ENCODE results near the gene CREG1. TPM values are rescaled to one million over a fixed set of nuclear protein-coding genes. Genes with fewer than 3 reads are reported as not detected.

Gene CREG1
- total RNA-seq, 1 donor from 2014 or later, result 36.0 TPM

DNA sequence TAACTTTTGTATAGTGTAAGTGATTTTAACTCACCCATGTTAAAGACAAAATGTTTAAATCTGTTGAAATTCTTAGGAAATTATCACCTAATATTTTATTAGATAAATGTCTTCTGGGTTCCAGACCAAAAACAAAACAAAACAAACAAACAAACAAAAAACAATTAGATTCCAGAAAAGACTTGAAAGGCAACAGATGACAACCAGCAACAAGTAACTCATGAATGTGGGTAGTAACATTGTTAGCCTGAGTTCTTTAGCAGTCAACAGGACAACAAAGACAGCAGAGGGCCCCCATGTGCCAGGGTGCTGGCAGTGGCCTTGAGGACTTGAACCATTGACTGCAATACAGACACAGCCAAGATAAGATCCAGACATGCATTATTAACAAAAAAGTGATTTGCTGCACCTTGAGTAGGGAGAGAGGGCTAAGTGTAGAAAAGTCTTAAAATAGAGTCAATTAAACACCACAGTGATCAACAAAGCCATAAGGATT is 32.8 kb downstream of the CREG1 start:
- Mint-ChIP-seq H3K36me3 (ENCODE audit: low read depth, unreplicated experiment) (no peaks in the 10 kb centered on the region), H3K9me3 (ENCODE audit: unreplicated experiment) (peaks cover 7% of the 10 kb centered on the region), H3K27me3 (ENCODE audit: low read depth, unreplicated experiment) (peaks cover 28% of the 10 kb centered on the region), H3K27ac (ENCODE audit: unreplicated experiment) (no peak overlapping the region), H3K4me1 (ENCODE audit: low read depth, unreplicated experiment) (no peaks in the 10 kb centered on the region), H3K4me3 (ENCODE audit: unreplicated experiment) (no peak overlapping the region)
- Histone ChIP-seq H3K79me2 (ENCODE audit: insufficient read depth, low read length) (no peaks in the 10 kb centered on the region), H3K36me3 (ENCODE audit: insufficient read depth, low read length) (no peaks in the 10 kb centered on the region), H3K4me2 (ENCODE audit: low read length) (no peak overlapping the region), H2AFZ (ENCODE audit: low read depth, low read length) (no peak overlapping the region), H3K4me3 (ENCODE audit: insufficient read depth, low read depth, low read length) (no peak overlapping the region), H3K9me3 (ENCODE audit: insufficient read depth, low read depth, low read length) (no peaks in the 10 kb centered on the region), H3K9ac (ENCODE audit: low read length) (no peak overlapping the region), H3K4me1 (ENCODE audit: insufficient read depth, low read length) (no peaks in the 10 kb centered on the region), H3K27ac (ENCODE audit: low read depth, low read length) (no peak overlapping the region), H3K27me3 (ENCODE audit: insufficient read depth, low read length) (peaks cover 2% of the 10 kb centered on the region), H4K20me1 (ENCODE audit: insufficient read depth, low read length) (no peaks in the 10 kb centered on the region)
- no peak for DNase-seq (ENCODE audit: low read depth)
- TF ChIP-seq CTCF (IDR thresholded peaks at IDR 0.05; ENCODE audit: insufficient read depth, low read depth, low read length) (no peak), EZH2 (IDR thresholded peaks at IDR 0.05; ENCODE audit: insufficient read depth, low read length) (no peak)
- no peak for FAIRE-seq

- H2AFZ ChIP-seq (ENCODE audit: low read depth, low read length), result no peak within 1 kb of the TSS
- no peak for FAIRE-seq
- H3K27me3 Mint-ChIP-seq (ENCODE audit: low read depth, unreplicated experiment), result peaks cover 20% of the 10 kb centered on the region
Measured at GRCh38 chr1:167518331-167518700, 35.2 kb downstream of the CREG1 start, which contains the start of gene CD247. CD247 (minus strand) TSS chr1:167518529; CDS start chr1:167518465, 64 bp downstream.

More at GRCh38 chr1:167518331-167518700, 35.2 kb downstream of the CREG1 start, which contains the start of gene CD247:
- Histone ChIP-seq H3K9ac (ENCODE audit: low read length) (no peak within 1 kb of the TSS), H3K4me2 (ENCODE audit: low read length) (no peak within 1 kb of the TSS), H3K79me2 (ENCODE audit: insufficient read depth, low read length) (no peaks in the 10 kb centered on the region), H3K9me3 (ENCODE audit: insufficient read depth, low read depth, low read length) (no peaks in the 10 kb centered on the region), H3K27ac (ENCODE audit: low read depth, low read length) (no peak within 1 kb of the TSS), H4K20me1 (ENCODE audit: insufficient read depth, low read length) (no peaks in the 10 kb centered on the region), H3K4me1 (ENCODE audit: insufficient read depth, low read length) (no peaks in the 10 kb centered on the region), H3K27me3 (ENCODE audit: insufficient read depth, low read length) (peaks cover 2% of the 10 kb centered on the region), H3K36me3 (ENCODE audit: insufficient read depth, low read length) (no peaks in the 10 kb centered on the region), H3K4me3 (ENCODE audit: insufficient read depth, low read depth, low read length) (no peak within 1 kb of the TSS)
- DNase-seq (ENCODE audit: low read depth), result no peak
- no peaks in the 10 kb centered on the region for H3K4me1 Mint-ChIP-seq (ENCODE audit: low read depth, unreplicated experiment)
- H3K9me3 Mint-ChIP-seq (ENCODE audit: unreplicated experiment), result peaks cover 4% of the 10 kb centered on the region
- H3K4me3 Mint-ChIP-seq (ENCODE audit: unreplicated experiment), result no peak within 1 kb of the TSS
- no peaks in the 10 kb centered on the region for H3K36me3 Mint-ChIP-seq (ENCODE audit: low read depth, unreplicated experiment)
- no peak within 1 kb of the TSS for H3K27ac Mint-ChIP-seq (ENCODE audit: unreplicated experiment)
- TF ChIP-seq EZH2 (IDR thresholded peaks at IDR 0.05; ENCODE audit: insufficient read depth, low read length), result no peak
- TF ChIP-seq CTCF (IDR thresholded peaks at IDR 0.05; ENCODE audit: insufficient read depth, low read depth, low read length), result no peak
